HL-60 (cell line): Measurements from ENCODE around the gene TIMP3.

Experiments used
- DNase-seq, 2 experiments: peaks; one replicate each; pipeline ENCODE4 v3.0.0-alpha.2; 2010 to 2020; ENCODE audit warnings: low read depth in 1 of 2, low spot score in 1 of 2
- H3K27ac ChIP-seq: fragments of 250-450 bp; sonication (Bioruptor Pico); replicated peaks from 2 replicates; pipeline ENCODE4 v1.5.1; 2020; ENCODE audit warnings: mild to moderate bottlenecking, moderate library complexity
- H3K27me3 ChIP-seq: fragments of 250-450 bp; sonication (Bioruptor Pico); 2 replicates; pipeline ENCODE4 v1.5.1; 2021; ENCODE audit warnings: mild to moderate bottlenecking, moderate library complexity; ENCODE audit not compliant: insufficient read depth, poor library complexity, severe bottlenecking
- H3K4me3 ChIP-seq: replicated peaks from 2 replicates; pipeline ENCODE4 v1.5.1; 2011; ENCODE audit warnings: mild to moderate bottlenecking, control low read depth, low read length; ENCODE audit not compliant: insufficient read depth
- CTCF ChIP-seq: IDR thresholded peaks from one replicate; pipeline ENCODE4 v1.5.1; 2011; ENCODE audit warnings: low read length, control low read depth, inconsistent platforms; ENCODE audit not compliant: insufficient read depth
- GABPA ChIP-seq: IDR thresholded peaks from 2 replicates; pipeline ENCODE4 v1.6.1; 2012; ENCODE audit warnings: low read depth
- POLR2AphosphoS5 ChIP-seq: IDR thresholded peaks from 2 replicates; pipeline ENCODE4 v1.6.1; 2012; ENCODE audit warnings: low read depth
- REST ChIP-seq: IDR thresholded peaks from 2 replicates; pipeline ENCODE4 v1.6.1; 2012; ENCODE audit warnings: low read depth; ENCODE audit not compliant: insufficient replicate concordance
- SPI1 ChIP-seq: IDR thresholded peaks from 2 replicates; pipeline ENCODE4 v1.6.1; 2012; ENCODE audit warnings: low read depth, mild to moderate bottlenecking, borderline replicate concordance

Gene TIMP3

GRCh38 chr22:32810555-32811133 lies 9.1 kb downstream of the TIMP3 start:
- no peak for DNase-seq
- Histone ChIP-seq H3K27me3 (peaks cover 4% of the 10 kb centered on the region), H3K27ac (no peak overlapping the region), H3K4me3 (no peak overlapping the region)
- no peak for TF ChIP-seq GABPA
- no peak for TF ChIP-seq REST
- TF ChIP-seq POLR2AphosphoS5 = no peak
- TF ChIP-seq CTCF = no peak
- no peak for TF ChIP-seq SPI1

- H3K4me3 ChIP-seq = no peak overlapping the region
- H3K27me3 ChIP-seq = peaks cover 4% of the 10 kb centered on the region
- TF ChIP-seq REST (no peak), GABPA (no peak), POLR2AphosphoS5 (no peak), CTCF (no peak), SPI1 (no peak)
- no peak for DNase-seq
- H3K27ac ChIP-seq = no peak overlapping the region
Observed at GRCh38 chr22:32811788-32812545, 10.5 kb downstream of the TIMP3 start.

GRCh38 chr22:32814285-32814860 lies 12.9 kb downstream of the TIMP3 start:
- TF ChIP-seq GABPA (no peak), POLR2AphosphoS5 (no peak), REST (no peak), SPI1 (no peak), CTCF (no peak)
- H3K27ac ChIP-seq = no peak overlapping the region
- H3K27me3 ChIP-seq = peaks cover 4% of the 10 kb centered on the region
- no peak overlapping the region for H3K4me3 ChIP-seq
- DNase-seq = no peak
